Measurements from ENCODE around the gene LRPAP1.

Gene LRPAP1

DNA sequence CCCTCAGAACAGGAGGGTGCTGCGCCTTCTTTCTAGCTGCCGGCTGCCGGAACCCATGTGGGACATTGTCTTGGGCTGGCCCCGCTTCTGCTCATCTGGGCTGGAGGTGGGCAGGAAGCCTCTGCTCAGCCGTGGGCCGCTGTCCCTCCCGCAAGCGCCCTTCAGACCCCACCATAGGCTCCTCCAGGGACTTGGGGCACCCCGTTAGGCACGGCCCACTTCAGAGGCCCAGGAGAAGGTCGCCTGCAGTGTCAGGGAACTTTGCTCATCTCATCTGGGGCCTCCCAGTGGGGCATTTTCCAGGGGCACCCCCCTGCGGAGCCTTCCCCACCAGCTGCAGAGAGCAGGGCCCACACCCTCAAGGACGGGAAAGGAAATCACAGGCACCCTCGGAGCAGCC lies 36.2 kb downstream of the LRPAP1 start:
- H3K36me3 ChIP-seq (ENCODE audit: insufficient read depth, low read length): no peaks in the 10 kb centered on the region
- H3K27ac ChIP-seq (ENCODE audit: low read depth, low read length): no peak overlapping the region
- H3K9ac ChIP-seq (ENCODE audit: low read depth, low read length): no peak overlapping the region
- peaks cover 69% of the 10 kb centered on the region for H3K27me3 ChIP-seq (ENCODE audit: insufficient read depth, low read length)
- no peak overlapping the region for H3K4me3 ChIP-seq (ENCODE audit: low read length)
- no peaks in the 10 kb centered on the region for H3K9me3 ChIP-seq (ENCODE audit: insufficient read depth, low read depth, low read length)
- 82% methylated on average over 14 of the region's 14 CpGs for WGBS
- peaks cover 6% of the 10 kb centered on the region; the same call in 1 of the 2 replicates for H3K4me1 ChIP-seq (ENCODE audit: insufficient read depth, low read length)

- Histone ChIP-seq H3K27ac (ENCODE audit: low read depth, low read length) (no peak overlapping the region), H3K4me1 (ENCODE audit: insufficient read depth, low read length) (peaks cover 6% of the 10 kb centered on the region; the same call in 1 of the 2 replicates), H3K4me3 (ENCODE audit: low read length) (no peak overlapping the region), H3K9me3 (ENCODE audit: insufficient read depth, low read depth, low read length) (no peaks in the 10 kb centered on the region), H3K27me3 (ENCODE audit: insufficient read depth, low read length) (peaks cover 76% of the 10 kb centered on the region), H3K9ac (ENCODE audit: low read depth, low read length) (no peak overlapping the region), H3K36me3 (ENCODE audit: insufficient read depth, low read length) (no peaks in the 10 kb centered on the region)
- WGBS: 89% methylated on average over 28 of the region's 28 CpGs
Observed at GRCh38 chr4:3495204-3495975, 36.8 kb downstream of the LRPAP1 start.

DNA sequence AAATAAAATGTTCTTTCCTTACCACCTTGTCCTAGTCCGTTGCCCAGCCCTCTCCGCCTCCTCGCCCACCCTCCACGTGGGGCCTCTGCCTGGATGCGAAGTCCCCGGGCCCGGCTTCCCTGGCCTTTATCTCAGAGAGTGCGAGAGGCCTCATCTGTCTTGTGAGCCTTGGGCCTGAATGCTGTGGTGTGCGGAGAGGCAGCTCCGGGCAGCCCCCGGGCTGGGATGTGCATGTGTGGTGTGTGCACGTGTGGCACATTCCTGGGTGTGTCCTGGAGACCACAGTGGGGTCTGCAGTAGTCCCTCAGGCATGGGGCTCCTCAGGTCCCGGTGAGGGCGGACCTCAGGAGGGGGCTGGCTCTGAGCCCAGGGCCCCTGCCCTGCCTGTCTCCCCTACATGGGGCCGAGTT lies 37.8 kb downstream of the LRPAP1 start:
- 65% methylated on average over 15 of the region's 15 CpGs for WGBS
- H3K36me3 ChIP-seq (ENCODE audit: insufficient read depth, low read length): no peaks in the 10 kb centered on the region
- no peaks in the 10 kb centered on the region for H3K9me3 ChIP-seq (ENCODE audit: insufficient read depth, low read depth, low read length)
- peaks cover 84% of the 10 kb centered on the region for H3K27me3 ChIP-seq (ENCODE audit: insufficient read depth, low read length)
- peaks cover 6% of the 10 kb centered on the region; the same call in 1 of the 2 replicates for H3K4me1 ChIP-seq (ENCODE audit: insufficient read depth, low read length)
- no peak overlapping the region for H3K4me3 ChIP-seq (ENCODE audit: low read length)
- H3K9ac ChIP-seq (ENCODE audit: low read depth, low read length): no peak overlapping the region
- no peak overlapping the region for H3K27ac ChIP-seq (ENCODE audit: low read depth, low read length)

- Histone ChIP-seq H3K27me3 (ENCODE audit: insufficient read depth, low read length) (peaks cover 89% of the 10 kb centered on the region), H3K4me1 (ENCODE audit: insufficient read depth, low read length) (peaks cover 6% of the 10 kb centered on the region; the same call in 1 of the 2 replicates), H3K36me3 (ENCODE audit: insufficient read depth, low read length) (no peaks in the 10 kb centered on the region), H3K27ac (ENCODE audit: low read depth, low read length) (no peak overlapping the region), H3K9ac (ENCODE audit: low read depth, low read length) (no peak overlapping the region), H3K9me3 (ENCODE audit: insufficient read depth, low read depth, low read length) (no peaks in the 10 kb centered on the region), H3K4me3 (ENCODE audit: low read length) (no peak overlapping the region)
- 71% methylated on average over 20 of the region's 20 CpGs for WGBS
Observed at GRCh38 chr4:3493720-3494461, 38.3 kb downstream of the LRPAP1 start.

DNA sequence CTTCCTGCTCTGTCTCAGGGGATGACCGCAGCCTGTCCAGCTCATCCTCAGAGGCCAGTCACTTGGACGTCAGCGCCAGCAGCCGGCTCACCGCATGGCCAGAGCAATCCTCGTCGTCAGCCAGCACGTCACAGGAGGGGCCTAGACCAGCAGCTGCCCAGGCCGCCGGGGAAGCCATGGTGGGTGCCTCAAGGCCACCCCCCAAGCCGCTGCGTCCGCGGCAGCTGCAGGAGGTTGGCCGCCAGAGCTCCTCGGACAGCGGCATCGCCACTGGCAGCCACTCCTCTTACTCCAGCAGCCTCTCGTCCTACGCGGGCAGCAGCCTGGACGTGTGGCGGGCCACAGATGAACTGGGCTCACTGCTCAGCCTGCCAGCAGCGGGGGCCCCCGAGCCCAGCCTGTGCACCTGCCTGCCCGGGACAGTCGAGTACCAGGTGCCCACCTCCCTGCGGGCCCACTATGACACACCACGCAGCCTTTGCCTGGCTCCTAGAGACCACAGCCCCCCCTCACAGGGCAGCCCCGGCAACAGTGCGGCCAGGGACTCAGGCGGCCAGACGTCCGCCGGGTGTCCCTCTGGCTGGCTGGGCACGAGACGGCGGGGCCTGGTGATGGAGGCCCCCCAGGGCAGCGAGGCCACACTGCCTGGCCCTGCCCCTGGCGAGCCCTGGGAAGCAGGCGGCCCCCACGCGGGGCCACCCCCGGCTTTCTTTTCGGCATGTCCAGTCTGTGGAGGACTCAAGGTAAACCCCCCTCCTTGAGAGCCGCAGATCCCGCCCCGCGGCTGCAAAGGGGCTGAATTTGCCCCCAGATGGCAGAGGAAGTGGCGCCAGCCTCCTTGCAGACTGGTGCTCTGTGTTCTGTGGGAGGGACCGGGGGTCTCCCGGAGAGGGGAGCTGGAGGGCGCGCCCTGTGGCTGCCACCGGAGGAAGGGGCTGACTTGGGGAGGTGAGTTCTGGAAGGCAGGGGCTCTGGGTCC lies 39.2 kb downstream of the LRPAP1 start:
- H3K27me3 ChIP-seq (ENCODE audit: insufficient read depth, low read length): peaks cover 95% of the 10 kb centered on the region

GRCh38 chr4:3491681-3492405 lies 40.4 kb downstream of the LRPAP1 start:
- Histone ChIP-seq H3K27me3 (ENCODE audit: insufficient read depth, low read length) (peaks cover 98% of the 10 kb centered on the region), H3K27ac (ENCODE audit: low read depth, low read length) (no peak overlapping the region), H3K9ac (ENCODE audit: low read depth, low read length) (no peak overlapping the region), H3K4me3 (ENCODE audit: low read length) (no peak overlapping the region), H3K4me1 (ENCODE audit: insufficient read depth, low read length) (peaks cover 6% of the 10 kb centered on the region; the same call in 1 of the 2 replicates), H3K9me3 (ENCODE audit: insufficient read depth, low read depth, low read length) (no peaks in the 10 kb centered on the region), H3K36me3 (ENCODE audit: insufficient read depth, low read length) (no peaks in the 10 kb centered on the region)
- WGBS: 54% methylated on average over 17 of the region's 17 CpGs

More for the DNA sequence above, 39.2 kb downstream of the LRPAP1 start:
- WGBS: 89% methylated on average over 55 of the region's 55 CpGs
- no peak overlapping the region for H3K27ac ChIP-seq (ENCODE audit: low read depth, low read length)
- H3K9me3 ChIP-seq (ENCODE audit: insufficient read depth, low read depth, low read length): no peaks in the 10 kb centered on the region
- H3K9ac ChIP-seq (ENCODE audit: low read depth, low read length): no peak overlapping the region
- peaks cover 6% of the 10 kb centered on the region; the same call in 1 of the 2 replicates for H3K4me1 ChIP-seq (ENCODE audit: insufficient read depth, low read length)
- no peaks in the 10 kb centered on the region for H3K36me3 ChIP-seq (ENCODE audit: insufficient read depth, low read length)
- no peak overlapping the region for H3K4me3 ChIP-seq (ENCODE audit: low read length)

GRCh38 chr4:3489451-3489962 lies 42.7 kb downstream of the LRPAP1 start:
- H3K27me3 ChIP-seq (ENCODE audit: insufficient read depth, low read length): peaks cover 98% of the 10 kb centered on the region

DNA sequence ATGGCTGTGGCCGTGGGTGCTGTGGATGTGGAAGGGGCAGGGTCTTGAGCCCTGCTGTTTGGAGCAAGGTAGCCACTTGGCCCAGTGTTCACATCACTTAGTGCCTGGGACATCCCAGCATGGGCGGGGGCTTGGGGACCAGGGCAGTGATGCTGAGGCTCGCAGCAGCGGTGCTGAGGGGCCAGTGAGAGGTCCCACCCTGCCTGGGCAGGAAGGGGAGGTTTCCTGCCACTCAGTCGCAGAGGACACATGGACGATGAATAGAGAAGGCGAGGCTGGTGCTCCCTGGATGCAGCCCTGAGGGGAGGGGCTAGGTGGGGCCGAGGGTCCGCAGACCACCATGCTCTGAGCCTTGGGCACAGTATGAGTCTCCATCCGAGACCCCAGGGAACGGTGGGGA lies 43.4 kb downstream of the LRPAP1 start:
- Histone ChIP-seq H3K9me3 (ENCODE audit: insufficient read depth, low read depth, low read length) (no peaks in the 10 kb centered on the region), H3K4me3 (ENCODE audit: low read length) (no peak overlapping the region), H3K4me1 (ENCODE audit: insufficient read depth, low read length) (peaks cover 8% of the 10 kb centered on the region; the same call in 1 of the 2 replicates), H3K27ac (ENCODE audit: low read depth, low read length) (no peak overlapping the region), H3K27me3 (ENCODE audit: insufficient read depth, low read length) (peaks cover 98% of the 10 kb centered on the region), H3K36me3 (ENCODE audit: insufficient read depth, low read length) (no peaks in the 10 kb centered on the region), H3K9ac (ENCODE audit: low read depth, low read length) (no peak overlapping the region)
- 78% methylated on average over 11 of the region's 11 CpGs for WGBS

More at GRCh38 chr4:3489451-3489962, 42.7 kb downstream of the LRPAP1 start:
- 63% methylated on average over 20 of the region's 20 CpGs for WGBS
- H3K9me3 ChIP-seq (ENCODE audit: insufficient read depth, low read depth, low read length): no peaks in the 10 kb centered on the region
- no peak overlapping the region for H3K9ac ChIP-seq (ENCODE audit: low read depth, low read length)
- H3K4me3 ChIP-seq (ENCODE audit: low read length): no peak overlapping the region
- H3K27ac ChIP-seq (ENCODE audit: low read depth, low read length): no peak overlapping the region
- H3K4me1 ChIP-seq (ENCODE audit: insufficient read depth, low read length): peaks cover 14% of the 10 kb centered on the region
- no peaks in the 10 kb centered on the region for H3K36me3 ChIP-seq (ENCODE audit: insufficient read depth, low read length)

- WGBS: 86% methylated on average over 7 of the region's 7 CpGs
- H3K9me3 ChIP-seq (ENCODE audit: insufficient read depth, low read depth, low read length): no peaks in the 10 kb centered on the region
- no peak overlapping the region for H3K27ac ChIP-seq (ENCODE audit: low read depth, low read length)
- no peak overlapping the region for H3K9ac ChIP-seq (ENCODE audit: low read depth, low read length)
- H3K36me3 ChIP-seq (ENCODE audit: insufficient read depth, low read length): no peaks in the 10 kb centered on the region
- H3K4me3 ChIP-seq (ENCODE audit: low read length): no peak overlapping the region
- peaks cover 94% of the 10 kb centered on the region for H3K27me3 ChIP-seq (ENCODE audit: insufficient read depth, low read length)
- H3K4me1 ChIP-seq (ENCODE audit: insufficient read depth, low read length): peaks cover 8% of the 10 kb centered on the region; the same call in 1 of the 2 replicates
Observed at GRCh38 chr4:3487861-3488260, 44.4 kb downstream of the LRPAP1 start.
